Activated effector memory CD4-positive, alpha-beta T cell treated with Interleukin-2 at 50 U/mL for 16 hours (primary cell): Measurements from ENCODE around the gene CD46.

Experiments
- DNase-seq: peaks from one replicate; pipeline ENCODE4 v3.0.0-alpha.2; 2020

Gene CD46

GRCh38 chr1:207799989-207800648 lies 48.3 kb downstream of the CD46 start:
- DNase-seq, result no peak

GRCh38 chr1:207801819-207802218 lies 50.0 kb downstream of the CD46 start:
- DNase-seq, result no peak

GRCh38 chr1:207803678-207804077 lies 51.8 kb downstream of the CD46 start:
- DNase-seq, result no peak

- DNase-seq, result no peak
Observed at GRCh38 chr1:207804721-207805468, 53.0 kb downstream of the CD46 start.

- DNase-seq, result no peak
Observed at GRCh38 chr1:207805841-207806421, 54.1 kb downstream of the CD46 start.

GRCh38 chr1:207806531-207807325 lies 54.9 kb downstream of the CD46 start:
- DNase-seq, result no peak

GRCh38 chr1:207807326-207807689 lies 55.5 kb downstream of the CD46 start:
- DNase-seq, result no peak

GRCh38 chr1:207807690-207808321 lies 56.0 kb downstream of the CD46 start:
- DNase-seq, result no peak

- no peak for DNase-seq
Observed at GRCh38 chr1:207808322-207808705, 56.5 kb downstream of the CD46 start.

- DNase-seq, result no peak
Observed at GRCh38 chr1:207808911-207809555, 57.2 kb downstream of the CD46 start.

GRCh38 chr1:207810173-207810572 lies 58.3 kb downstream of the CD46 start:
- DNase-seq, result no peak

GRCh38 chr1:207810606-207811295 lies 58.9 kb downstream of the CD46 start:
- DNase-seq, result no peak

GRCh38 chr1:207811319-207811718 lies 59.5 kb downstream of the CD46 start:
- DNase-seq, result no peak

GRCh38 chr1:207811920-207812720 lies 60.3 kb downstream of the CD46 start:
- no peak for DNase-seq

GRCh38 chr1:207812778-207813511 lies 61.1 kb downstream of the CD46 start:
- no peak for DNase-seq

- no peak for DNase-seq
Observed at GRCh38 chr1:207813512-207813881, 61.6 kb downstream of the CD46 start.

GRCh38 chr1:207813946-207814345 lies 62.1 kb downstream of the CD46 start:
- no peak for DNase-seq

- no peak for DNase-seq
Observed at GRCh38 chr1:207814469-207814868, 62.6 kb downstream of the CD46 start.

- DNase-seq, result no peak
Observed at GRCh38 chr1:207815466-207815865, 63.6 kb downstream of the CD46 start.

- no peak for DNase-seq
Observed at GRCh38 chr1:207815913-207816291, 64.0 kb downstream of the CD46 start.
